ENCODE measurements around the gene CACHD1. TPM values are rescaled to one million over a fixed set of nuclear protein-coding genes. Genes with fewer than 3 reads are reported as not detected.

The CACHD1 gene
- total and polyA plus RNA-seq, 2 of the 4 experiments (the other 2 are of a cell fraction) = 2.9 to 5.9 TPM

GRCh38 chr1:64426681-64427080, 43.2 kb upstream of the CACHD1 start:
- Histone ChIP-seq H3K79me1 (ENCODE audit: low read depth in 1 of 2, low read length in 2 of 2) (no peaks in the 10 kb centered on the region), H3K9ac (ENCODE audit: low read depth, low read length) (no peak overlapping the region), H3K18ac (ENCODE audit: low read depth, low read length) (no peak overlapping the region), H2BK20ac (ENCODE audit: low read depth, low read length) (no peak overlapping the region), H3K4me3 (ENCODE audit: insufficient read depth, low read depth, low read length) (no peak overlapping the region), H4K5ac (ENCODE audit: low read depth, low read length) (no peak overlapping the region), H4K91ac (ENCODE audit: insufficient read depth, low read depth, low read length) (no peak overlapping the region), H3K14ac (replicated peaks; ENCODE audit: low read depth, low read length) (no peak overlapping the region), H3K4ac (ENCODE audit: low read depth, low read length) (no peak overlapping the region), H2AK5ac (ENCODE audit: low read depth, low read length) (no peak overlapping the region), H3K23ac (ENCODE audit: low read depth, low read length) (no peak overlapping the region), H3K27me3 (ENCODE audit: control insufficient read depth, insufficient read depth, low read length) (no peaks in the 10 kb centered on the region), H3K9me1 (ENCODE audit: insufficient read depth, low read length) (no peaks in the 10 kb centered on the region), H2BK5ac (ENCODE audit: low read depth, low read length, poor library complexity, severe bottlenecking) (no peak overlapping the region), H3K4me1 (ENCODE audit: control insufficient read depth, insufficient read depth, low read length) (no peaks in the 10 kb centered on the region), H3K4me2 (ENCODE audit: low read depth, low read length) (no peak overlapping the region), H3K56ac (ENCODE audit: extremely low read depth, insufficient read depth, low read length) (no peak overlapping the region), H2AK9ac (replicated peaks; ENCODE audit: low read depth, low read length, poor library complexity) (no peak overlapping the region), H3K27ac (ENCODE audit: insufficient read depth, low read length) (no peak overlapping the region), H2BK120ac (ENCODE audit: low read depth, low read length) (no peak overlapping the region), H2BK15ac (ENCODE audit: low read depth, low read length) (no peak overlapping the region), H2AFZ (replicated peaks; ENCODE audit: low read length, poor library complexity) (no peak overlapping the region), H3K36me3 (ENCODE audit: control insufficient read depth, insufficient read depth, low read length) (no peaks in the 10 kb centered on the region), H3K9me3 (ENCODE audit: control insufficient read depth, insufficient read depth, low read length) (no peaks in the 10 kb centered on the region), H4K8ac (ENCODE audit: low read depth in 2 of 2, low read length in 2 of 2) (no peak overlapping the region), H4K20me1 (ENCODE audit: insufficient read depth, low read length) (no peaks in the 10 kb centered on the region)
- intact Hi-C loops (cut with micrococcal nuclease) = no loop called here
- ATAC-seq (ENCODE audit: low read depth) (no peak), DNase-seq (no peak)
- in situ Hi-C loops (cut with MboI; ENCODE audit: low sequenced_read_pairs) = no loop called here
- no TSS peak for BruUV-seq (replicated peaks)
- CTCF ChIA-PET = no interaction called here
- dilution Hi-C loops (cut with HindIII; ENCODE audit: low sequenced_read_pairs, unreplicated experiment) = no loop called here
- POLR2A ChIA-PET (ENCODE audit: unreplicated experiment) = no interaction called here
- no CpG with 5 or more reads among the region's 2 CpGs for WGBS, 2 experiments (ENCODE audit: extremely low coverage in 2 of 2, insufficient read length in 1 of 2)
- no peak for TF ChIP-seq MXI1 (IDR thresholded peaks at IDR 0.05; ENCODE audit: borderline replicate concordance, low read depth, low read length)
- TF ChIP-seq SMC3 (IDR thresholded peaks at IDR 0.05; ENCODE audit: low read depth, low read length) = no peak
- no peak for TF ChIP-seq CEBPB (IDR thresholded peaks at IDR 0.05; ENCODE audit: low read depth, low read length)
